ENCODE data around the gene L3MBTL1. TPM values are rescaled to one million over a fixed set of nuclear protein-coding genes. Genes with fewer than 3 reads are reported as not detected.
A peak's percentile ranks its signal among the peaks of the same experiment; 100 is the strongest.
"Not testable (repeated sequence)": the region's sequence is repeated elsewhere in the genome, so short reads cannot be mapped to it uniquely, and the experiment has no call there.

The L3MBTL1 gene
- total RNA-seq, 1 experiment from 2014 or later, result 0.53 TPM

- Histone ChIP-seq H3K36me3 (no peaks in the 10 kb centered on the region), H3K27me3 (no peaks in the 10 kb centered on the region), H3K9me3 (no peaks in the 10 kb centered on the region), H3K4me3 (no peak overlapping the region)
- no peak for DNase-seq
These were observed 29.9 kb upstream of the L3MBTL1 start for GRCh38 chr20:43477619-43478018.

DNA sequence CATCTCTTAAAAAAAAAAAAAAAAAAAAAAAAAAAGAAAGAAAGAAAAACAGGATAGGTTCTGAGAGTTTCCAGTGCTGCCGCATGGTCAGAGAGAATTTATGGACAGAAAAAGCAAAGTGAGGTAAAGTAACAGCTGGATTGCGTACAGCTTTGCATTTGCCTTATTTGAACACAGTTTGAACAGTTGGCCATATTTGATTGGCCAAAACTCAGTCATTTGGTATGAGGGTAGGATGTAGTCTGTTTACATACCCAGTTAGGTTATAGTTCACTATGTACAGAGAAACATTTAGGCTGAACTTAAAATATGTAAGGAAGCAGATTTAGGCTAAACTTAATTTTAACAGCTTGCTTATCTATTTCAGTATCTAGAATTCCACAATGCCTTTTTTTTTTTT lies 17.5 kb upstream of the L3MBTL1 start:
- H3K36me3 ChIP-seq, result no peaks in the 10 kb centered on the region

GRCh38 chr20:43492101-43492500 lies 15.4 kb upstream of the L3MBTL1 start:
- Histone ChIP-seq H3K27me3 (no peaks in the 10 kb centered on the region), H3K4me3 (no peak overlapping the region), H3K36me3 (no peaks in the 10 kb centered on the region), H3K9me3 (peaks cover under 1% of the 10 kb centered on the region)
- DNase-seq, result no peak

More for the DNA sequence above, 17.5 kb upstream of the L3MBTL1 start:
- H3K9me3 ChIP-seq, result peaks cover 6% of the 10 kb centered on the region
- no peaks in the 10 kb centered on the region for H3K27me3 ChIP-seq
- DNase-seq, result no peak
- no peak overlapping the region for H3K4me3 ChIP-seq

DNA sequence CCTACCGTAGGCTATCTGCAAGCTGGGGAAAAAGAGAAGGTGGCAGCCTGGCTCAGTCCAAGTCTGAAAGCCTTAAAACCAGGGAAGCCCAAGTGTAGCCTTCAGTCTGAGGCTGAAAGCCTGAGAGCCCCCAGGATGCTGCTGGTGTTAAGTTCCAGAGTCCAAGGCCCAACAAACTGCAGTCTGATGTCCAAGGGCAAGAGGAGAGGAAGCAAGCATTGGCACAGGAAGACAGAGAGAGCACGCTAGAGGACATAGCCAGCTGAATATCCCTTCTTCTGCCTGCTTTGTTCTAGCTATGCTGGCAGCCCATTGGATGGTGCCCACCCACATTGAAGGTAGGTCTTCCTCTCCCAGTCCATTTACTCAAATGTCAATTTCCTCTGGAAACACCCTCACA lies 12.1 kb upstream of the L3MBTL1 start:
- Histone ChIP-seq H3K4me3 (no peak overlapping the region), H3K27me3 (no peaks in the 10 kb centered on the region), H3K9me3 (no peaks in the 10 kb centered on the region), H3K36me3 (no peaks in the 10 kb centered on the region)
- no peak for DNase-seq

DNA sequence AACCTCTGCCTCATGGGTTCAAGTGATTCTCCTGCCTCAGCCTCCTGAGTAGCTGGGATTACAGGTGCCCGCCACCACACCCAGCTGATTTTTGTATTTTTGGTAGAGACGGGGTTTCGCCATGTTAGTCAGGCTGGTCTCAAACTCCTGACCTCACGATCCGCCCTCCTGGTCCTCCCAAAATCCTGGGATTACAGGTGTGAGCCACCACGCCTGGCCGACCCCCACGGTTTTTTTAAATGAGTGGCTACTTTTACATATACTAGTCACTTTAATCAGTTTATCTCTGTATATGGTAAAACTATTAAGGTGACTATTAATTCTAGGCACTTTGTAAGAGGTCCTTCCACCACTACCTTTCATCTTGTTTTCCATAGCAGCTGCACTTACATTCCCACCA lies 5.5 kb upstream of the L3MBTL1 start:
- H3K4me3 ChIP-seq, H3K36me3 ChIP-seq, H3K27me3 ChIP-seq, H3K9me3 ChIP-seq, DNase-seq: not testable (repeated sequence)

DNA sequence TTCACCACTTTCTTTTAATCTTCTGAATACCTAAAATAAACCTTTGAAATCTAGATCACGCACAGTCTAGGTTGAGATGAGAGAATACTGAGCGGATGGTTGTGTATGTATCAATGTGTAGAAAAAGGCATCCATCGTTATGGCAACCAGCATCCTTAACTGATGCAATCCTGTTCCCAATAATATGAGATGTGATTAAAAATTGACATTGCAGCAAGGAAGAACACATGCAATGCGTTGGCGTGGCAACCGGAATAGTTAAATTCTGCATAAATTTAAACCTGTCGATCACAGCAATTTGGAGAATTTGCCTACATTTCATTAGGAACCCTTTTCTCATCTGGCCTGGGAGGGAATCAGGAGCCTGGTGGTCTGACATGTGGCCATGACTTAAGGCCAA lies 1.3 kb upstream of the L3MBTL1 start:
- no peaks in the 10 kb centered on the region for H3K27me3 ChIP-seq
- no peaks in the 10 kb centered on the region for H3K36me3 ChIP-seq
- no peak for DNase-seq
- no peaks in the 10 kb centered on the region for H3K9me3 ChIP-seq
- no peak overlapping the region for H3K4me3 ChIP-seq

DNA sequence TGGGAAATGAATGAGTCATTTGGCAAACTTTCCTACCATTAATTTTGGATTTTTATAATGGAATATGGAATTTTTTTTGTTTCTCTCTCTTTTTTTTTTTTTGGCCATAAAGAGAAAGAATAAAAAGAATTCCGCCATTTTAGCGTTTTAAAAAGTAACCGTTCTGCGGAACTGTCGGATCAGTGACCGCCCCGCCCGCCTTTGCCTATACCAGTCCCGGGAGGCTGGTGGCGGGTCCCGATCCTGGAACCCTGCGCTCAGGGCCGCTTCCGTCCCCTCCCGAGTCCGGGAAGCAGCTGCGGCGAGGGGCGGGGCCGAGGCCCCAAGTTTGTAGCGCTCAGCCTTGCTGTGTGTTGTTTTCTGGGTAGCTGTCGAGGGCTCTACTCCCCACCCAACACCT lies 609 bp downstream of the L3MBTL1 start:
- no peak for DNase-seq

GRCh38 chr20:43508604-43509040 lies 1.1 kb downstream of the L3MBTL1 start:
- no peak overlapping the region for H3K4me3 ChIP-seq
- H3K27me3 ChIP-seq, result no peaks in the 10 kb centered on the region
- H3K9me3 ChIP-seq, result no peaks in the 10 kb centered on the region
- no peaks in the 10 kb centered on the region for H3K36me3 ChIP-seq
- DNase-seq, result no peak

More for the DNA sequence above, 609 bp downstream of the L3MBTL1 start:
- Histone ChIP-seq H3K4me3 (peak overlapping the region; percentile 48), H3K36me3 (no peaks in the 10 kb centered on the region), H3K27me3 (no peaks in the 10 kb centered on the region), H3K9me3 (no peaks in the 10 kb centered on the region)

- no peaks in the 10 kb centered on the region for H3K36me3 ChIP-seq
- no peak for DNase-seq
- H3K9me3 ChIP-seq, result no peaks in the 10 kb centered on the region
- no peaks in the 10 kb centered on the region for H3K27me3 ChIP-seq
- H3K4me3 ChIP-seq, result no peak overlapping the region
These were observed 4.4 kb downstream of the L3MBTL1 start for GRCh38 chr20:43511879-43512278.

- DNase-seq, result no peak
- no peaks in the 10 kb centered on the region for H3K9me3 ChIP-seq
- H3K27me3 ChIP-seq, result no peaks in the 10 kb centered on the region
- H3K36me3 ChIP-seq, result no peaks in the 10 kb centered on the region
- peak overlapping the region; percentile 46 for H3K4me3 ChIP-seq
These were observed 6.0 kb downstream of the L3MBTL1 start for GRCh38 chr20:43513372-43513930.

DNA sequence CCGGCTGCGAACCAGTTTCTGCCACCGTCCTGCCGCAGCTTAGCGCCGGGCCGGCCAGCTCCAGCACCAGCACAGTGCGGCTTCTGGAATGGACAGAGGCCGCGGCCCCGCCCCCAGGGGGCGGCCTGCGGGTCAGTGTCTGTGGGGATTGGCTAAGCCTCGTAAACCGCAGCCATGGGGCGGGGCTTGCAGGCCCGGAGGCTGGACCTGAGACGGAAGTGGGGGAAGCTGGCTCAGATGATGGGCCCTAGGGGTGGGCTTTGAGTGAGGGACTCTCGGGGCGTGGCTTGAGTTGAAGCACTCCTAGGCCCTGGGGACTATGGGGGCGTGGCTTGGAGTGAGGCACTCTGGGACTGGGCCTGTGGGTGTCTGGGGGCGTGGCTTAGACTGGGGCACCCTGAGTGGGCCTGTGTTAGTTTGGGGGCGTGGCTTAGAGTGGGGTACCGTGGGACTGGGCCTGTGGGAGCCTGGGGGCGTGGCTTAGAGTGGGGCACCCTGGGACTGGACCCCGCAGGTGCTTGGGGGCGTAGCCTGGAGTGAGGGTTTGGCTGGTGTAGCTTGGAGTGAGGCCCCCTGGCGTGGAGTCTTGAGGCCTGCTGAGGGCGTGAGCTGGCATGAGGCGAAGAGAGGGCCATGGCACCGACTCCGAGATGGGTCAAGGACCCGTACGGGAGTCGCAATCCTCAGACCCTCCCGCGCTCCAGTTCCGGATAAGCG lies 6.6 kb downstream of the L3MBTL1 start:
- peak overlapping the region; percentile 46 for H3K4me3 ChIP-seq
- DNase-seq, result peak; percentile 92
- H3K36me3 ChIP-seq, result no peaks in the 10 kb centered on the region
- no peaks in the 10 kb centered on the region for H3K27me3 ChIP-seq
- H3K9me3 ChIP-seq, result no peaks in the 10 kb centered on the region

DNA sequence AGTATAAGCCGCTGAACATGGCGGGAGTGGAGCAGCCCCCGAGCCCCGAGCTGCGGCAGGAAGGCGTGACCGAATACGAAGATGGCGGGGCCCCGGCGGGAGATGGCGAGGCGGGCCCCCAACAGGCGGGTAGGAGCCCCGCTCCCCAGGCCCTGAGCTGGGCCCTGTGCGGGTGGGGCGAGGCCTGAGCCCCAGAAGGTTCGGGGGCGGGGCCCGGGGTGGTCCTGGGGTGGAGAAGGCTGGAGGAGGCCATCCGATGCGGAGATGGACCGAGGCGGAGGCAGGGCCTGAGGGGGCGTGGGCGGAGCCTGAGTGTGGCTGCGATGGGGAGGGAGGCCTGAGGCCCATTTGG lies 7.1 kb downstream of the L3MBTL1 start:
- DNase-seq, result no peak
- no peaks in the 10 kb centered on the region for H3K36me3 ChIP-seq
- H3K27me3 ChIP-seq, result no peaks in the 10 kb centered on the region
- no peaks in the 10 kb centered on the region for H3K9me3 ChIP-seq
- H3K4me3 ChIP-seq, result peak overlapping the region; percentile 46

DNA sequence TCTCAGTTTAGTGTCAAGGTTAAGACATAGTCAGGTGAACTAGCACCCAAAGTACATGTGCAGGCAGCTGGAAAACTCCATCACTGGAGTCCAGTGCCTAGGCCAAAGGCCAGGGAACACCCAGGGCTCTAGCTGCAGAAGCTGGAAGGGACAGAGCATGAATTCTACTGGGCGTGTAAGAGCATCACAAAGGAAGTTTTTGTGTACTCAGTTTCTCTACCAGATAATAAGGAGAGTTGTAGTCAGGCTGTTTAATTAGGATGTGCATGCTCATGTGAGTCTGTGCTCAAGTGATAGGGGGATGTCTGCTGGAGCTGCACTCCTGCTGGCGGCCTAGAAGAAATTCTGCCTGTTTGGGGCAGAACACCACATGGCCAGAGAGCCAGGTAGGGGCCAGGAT lies 8.1 kb downstream of the L3MBTL1 start:
- H3K27me3 ChIP-seq, result no peaks in the 10 kb centered on the region
- no peak for DNase-seq
- H3K9me3 ChIP-seq, result no peaks in the 10 kb centered on the region
- H3K4me3 ChIP-seq, result no peak overlapping the region
- no peaks in the 10 kb centered on the region for H3K36me3 ChIP-seq

GRCh38 chr20:43516251-43516824 lies 8.8 kb downstream of the L3MBTL1 start:
- H3K9me3 ChIP-seq, result no peaks in the 10 kb centered on the region
- H3K36me3 ChIP-seq, result 0 out of 2 replicates have a peak, but pooled peaks cover 2% of the 10 kb centered on the region
- no peak overlapping the region for H3K4me3 ChIP-seq
- peak; percentile 81 for DNase-seq
- H3K27me3 ChIP-seq, result no peaks in the 10 kb centered on the region

GRCh38 chr20:43520074-43520630 lies 12.7 kb downstream of the L3MBTL1 start:
- no peak for DNase-seq
- Histone ChIP-seq H3K36me3 (0 out of 2 replicates have a peak, but pooled peaks cover 2% of the 10 kb centered on the region), H3K27me3 (no peaks in the 10 kb centered on the region), H3K9me3 (peaks cover 2% of the 10 kb centered on the region; the same call in 1 of the 2 replicates), H3K4me3 (no peak overlapping the region)

DNA sequence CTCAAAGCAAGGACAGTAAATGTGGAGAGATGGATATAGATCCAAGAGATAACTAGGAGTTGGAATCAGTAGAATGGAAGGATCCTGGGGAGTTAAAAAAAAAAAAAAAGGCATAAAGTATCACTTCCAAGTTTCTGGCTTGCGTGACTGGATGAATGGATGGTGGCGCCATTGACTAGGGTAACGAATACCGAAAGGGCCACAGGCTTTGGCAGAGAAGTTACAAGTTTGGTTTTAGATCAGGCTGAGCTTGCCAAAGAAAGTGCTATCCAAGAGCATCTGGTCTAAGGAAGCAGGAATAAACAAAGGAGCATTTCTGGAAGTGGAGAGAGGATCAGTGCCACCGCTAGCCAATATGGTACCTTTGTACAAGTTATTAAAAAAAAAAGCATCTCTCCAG lies 17.5 kb downstream of the L3MBTL1 start:
- H3K9me3 ChIP-seq, result peaks cover 8% of the 10 kb centered on the region
- H3K36me3 ChIP-seq, result 0 out of 2 replicates have a peak, but pooled peaks cover 2% of the 10 kb centered on the region
- no peaks in the 10 kb centered on the region for H3K27me3 ChIP-seq
- peak; percentile 63 for DNase-seq
- no peak overlapping the region for H3K4me3 ChIP-seq

GRCh38 chr20:43528258-43528875 lies 20.9 kb downstream of the L3MBTL1 start:
- Histone ChIP-seq H3K36me3 (no peaks in the 10 kb centered on the region), H3K9me3 (peaks cover 8% of the 10 kb centered on the region), H3K4me3 (no peak overlapping the region), H3K27me3 (no peaks in the 10 kb centered on the region)
- no peak for DNase-seq

All from MG63 (cell line).